ENCODE data around the gene TRIML1. TPM values are rescaled to one million over a fixed set of nuclear protein-coding genes. Genes with fewer than 3 reads are reported as not detected.
"Not testable (repeated sequence)": the region's sequence is repeated elsewhere in the genome, so short reads cannot be mapped to it uniquely, and the experiment has no call there.

The TRIML1 gene
- total and polyA plus RNA-seq, 9 donors, result not detected

- intact Hi-C loops (cut with DNase I), result no loop called here
- WGBS, 3 donors, result 77 to 92% (median 84%) methylated on average over 11 of the region's 11 CpGs
- no peaks in the 10 kb centered on the region for H3K9me3 ChIP-seq
Observed at GRCh38 chr4:188154668-188155405, 15.6 kb downstream of the TRIML1 start.

GRCh38 chr4:188158336-188158735 is 19.1 kb downstream of the TRIML1 start:
- TF ChIP-seq POLR2A (IDR thresholded peaks at IDR 0.05), result no peak
- TF ChIP-seq CTCF (IDR thresholded peaks at IDR 0.05), result no peak
- no peak for TF ChIP-seq EP300 (IDR thresholded peaks at IDR 0.05)

More at GRCh38 chr4:188154668-188155405, 15.6 kb downstream of the TRIML1 start:
- no peak overlapping the region for H3K4me3 ChIP-seq
- no peak overlapping the region for H3K27ac ChIP-seq
- H3K27me3 ChIP-seq, result no peaks in the 10 kb centered on the region
- no peak for TF ChIP-seq POLR2A (IDR thresholded peaks at IDR 0.05)
- TF ChIP-seq EP300 (IDR thresholded peaks at IDR 0.05), result no peak
- no peak for TF ChIP-seq CTCF (IDR thresholded peaks at IDR 0.05)
- no peaks in the 10 kb centered on the region for H3K36me3 ChIP-seq
- no peak for DNase-seq
- no peaks in the 10 kb centered on the region for H3K4me1 ChIP-seq (ENCODE audit: insufficient read depth)

DNA sequence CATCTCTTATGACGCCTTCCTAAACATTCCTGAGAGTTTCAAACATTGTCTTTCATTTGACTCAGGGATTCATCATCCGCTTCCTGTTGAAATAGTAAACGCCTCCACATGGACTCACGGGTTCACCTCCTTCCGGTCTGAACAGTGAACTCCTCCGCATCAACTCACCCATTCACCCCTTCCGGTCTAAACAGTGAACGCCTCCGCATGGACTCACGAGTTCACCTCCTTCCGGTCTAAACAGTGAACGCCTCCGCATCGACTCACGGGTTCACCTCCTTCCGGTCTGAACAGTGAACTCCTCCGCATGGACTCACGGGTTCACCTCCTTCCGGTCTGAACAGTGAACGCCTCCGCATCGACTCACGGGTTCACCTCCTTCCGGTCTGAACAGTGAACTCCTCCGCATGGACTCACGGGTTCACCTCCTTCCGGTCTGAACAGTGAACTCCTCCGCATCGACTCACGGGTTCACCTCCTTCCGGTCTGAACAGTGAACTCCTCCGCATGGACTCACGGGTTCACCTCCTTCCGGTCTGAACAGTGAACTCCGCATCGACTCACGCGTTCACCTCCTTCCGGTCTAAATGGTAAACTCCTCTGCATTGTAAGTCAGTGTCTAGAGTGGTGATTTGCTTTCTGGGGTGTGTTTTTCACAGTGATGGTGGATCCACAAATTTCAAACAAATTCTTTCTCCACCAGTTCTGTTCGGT is 20.4 kb downstream of the TRIML1 start:
- not testable (repeated sequence) for DNase-seq
- 86 to 91% (median 91%) methylated on average over 40 of the region's 40 CpGs for WGBS, 3 donors

More at GRCh38 chr4:188158336-188158735, 19.1 kb downstream of the TRIML1 start:
- DNase-seq, result no peak
- intact Hi-C loops (cut with DNase I), result no loop called here
- Histone ChIP-seq H3K9me3 (no peaks in the 10 kb centered on the region), H3K27ac (no peak overlapping the region), H3K4me1 (ENCODE audit: insufficient read depth) (no peaks in the 10 kb centered on the region), H3K27me3 (no peaks in the 10 kb centered on the region), H3K36me3 (no peaks in the 10 kb centered on the region), H3K4me3 (no peak overlapping the region)
- WGBS, 3 donors, result 92 to 96% (median 93%) methylated on average over 10 of the region's 10 CpGs

GRCh38 chr4:188160406-188160805 is 21.2 kb downstream of the TRIML1 start:
- no peak overlapping the region for H3K27ac ChIP-seq
- no peak for DNase-seq
- no peaks in the 10 kb centered on the region for H3K4me1 ChIP-seq (ENCODE audit: insufficient read depth)
- WGBS, 3 donors, result 63 to 67% (median 63%) methylated on average over 7 of the region's 7 CpGs
- H3K27me3 ChIP-seq, result no peaks in the 10 kb centered on the region
- H3K4me3 ChIP-seq, result no peak overlapping the region
- H3K9me3 ChIP-seq, result no peaks in the 10 kb centered on the region
- TF ChIP-seq POLR2A (IDR thresholded peaks at IDR 0.05) (no peak), CTCF (IDR thresholded peaks at IDR 0.05) (no peak), EP300 (IDR thresholded peaks at IDR 0.05) (no peak)
- no peaks in the 10 kb centered on the region for H3K36me3 ChIP-seq
- intact Hi-C loops (cut with DNase I), result no loop called here

More for the DNA sequence above, 20.4 kb downstream of the TRIML1 start:
- H3K9me3 ChIP-seq; H3K27ac ChIP-seq; H3K27me3 ChIP-seq; intact Hi-C loops (cut with DNase I); H3K4me3 ChIP-seq; H3K36me3 ChIP-seq; H3K4me1 ChIP-seq (ENCODE audit: insufficient read depth): not testable (repeated sequence)

DNA sequence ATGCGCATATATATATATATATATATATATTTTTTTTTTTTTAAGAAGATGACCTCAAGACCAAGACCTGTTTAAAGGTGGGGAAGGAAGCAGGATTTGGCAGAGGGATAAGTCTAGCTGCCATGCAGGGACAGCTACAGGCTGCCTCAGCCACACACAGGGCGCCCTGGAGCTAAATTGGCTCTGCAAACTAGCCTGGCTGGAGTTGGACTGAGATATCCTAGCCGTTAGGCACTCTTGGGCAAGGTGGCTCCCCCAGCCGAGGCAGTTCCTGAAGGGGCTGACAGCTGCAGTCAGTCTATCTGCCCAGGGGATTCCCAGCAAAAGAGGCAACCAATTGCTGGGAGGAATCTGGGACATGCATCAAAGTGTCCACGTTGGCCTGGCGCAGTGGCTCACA is 21.9 kb downstream of the TRIML1 start:
- Histone ChIP-seq H3K9me3 (no peaks in the 10 kb centered on the region), H3K27ac (no peak overlapping the region), H3K36me3 (no peaks in the 10 kb centered on the region), H3K27me3 (no peaks in the 10 kb centered on the region), H3K4me3 (no peak overlapping the region), H3K4me1 (ENCODE audit: insufficient read depth) (no peaks in the 10 kb centered on the region)
- DNase-seq, result no peak
- WGBS, 3 donors, result 69 to 79% (median 72%) methylated on average over 6 of the region's 6 CpGs
- TF ChIP-seq CTCF (IDR thresholded peaks at IDR 0.05), result no peak
- no peak for TF ChIP-seq EP300 (IDR thresholded peaks at IDR 0.05)
- TF ChIP-seq POLR2A (IDR thresholded peaks at IDR 0.05), result no peak
- intact Hi-C loops (cut with DNase I), result no loop called here

All from ovary (tissue), 9 donors.